ENCODE results near the gene DPAGT1. TPM values are rescaled to one million over a fixed set of nuclear protein-coding genes. Genes with fewer than 3 reads are reported as not detected.

Gene DPAGT1
- total RNA-seq (2021) (32.8 and 41.1 TPM in 2 replicates), Bru-seq, nascent RNA (percentile 56 among the genes with signal in this experiment), BruChase-seq, experiment 1, labeled RNA remaining after a 2-hour chase (percentile 62 among the genes with signal in this experiment), BruChase-seq, experiment 2, labeled RNA remaining after a 6-hour chase (percentile 73 among the genes with signal in this experiment)
- long read RNA-seq, transcript DPAGT1-201 (9 exons, 2,205 nt) = major isoform, 87 of 116 reads
- long read RNA-seq, partial matches to known transcripts = 12 of 116 reads
- long read RNA-seq, other reads (novel, unspliced or antisense) = 17 of 116 reads

- peak within 1 kb of the TSS; percentile 79 for H3K4me3 ChIP-seq
- TF ChIP-seq CTCF (conservative IDR thresholded peaks at IDR 0.05) = no peak
- no peak for TF ChIP-seq EZH2 (IDR thresholded peaks at IDR 0.05; ENCODE audit: low read depth)
- H3F3A ChIP-seq (ENCODE audit: insufficient read depth, low read depth) = peaks cover 42% of the 10 kb centered on the region
- H3K27ac ChIP-seq = peak within 1 kb of the TSS; percentile 87
- BruUV-seq (replicated peaks) = no TSS peak
- intact Hi-C loops (cut with micrococcal nuclease; ENCODE audit: unreplicated experiment) = loop anchor here (1.0 to 5.0 kb wide), 5 partner anchors 67 to 236 kb away; partner anchors contain the start of gene MCAM
- no peaks in the 10 kb centered on the region for H3K9me3 ChIP-seq (ENCODE audit: insufficient read depth, low read depth)
- no peaks in the 10 kb centered on the region for H3K27me3 ChIP-seq (ENCODE audit: insufficient read depth, low read depth)
- no peaks in the 10 kb centered on the region for H4K20me1 ChIP-seq (ENCODE audit: insufficient read depth)
- H2AFZ ChIP-seq = peak within 1 kb of the TSS; percentile 87
- peaks cover 24% of the 10 kb centered on the region for H3K79me2 ChIP-seq (ENCODE audit: low read depth)
- H3K9me2 ChIP-seq (ENCODE audit: insufficient read depth) = no peaks in the 10 kb centered on the region
- ChIA-PET POLR2A (ENCODE audit: unreplicated experiment) (interaction anchor here (0.5 to 1.0 kb wide), 14 partner anchors 11 to 489 kb away, joined by 3 to 15 read pairs (median 6); partner anchors contain the start of genes HINFP, HMBS and NLRX1), CTCF (interaction anchor here (0.5 to 2.0 kb wide), 9 partner anchors 16 to 930 kb away, joined by 3 to 16 read pairs (median 4); partner anchors contain the start of genes CBL, HINFP, HMBS and MCAM)
- H3K4me1 ChIP-seq (replicated peaks; ENCODE audit: insufficient read depth) = peaks cover 31% of the 10 kb centered on the region
- H3K4me2 ChIP-seq = peak within 1 kb of the TSS; percentile 92
- peaks cover 11% of the 10 kb centered on the region for H3K36me3 ChIP-seq (ENCODE audit: low read depth)
- DNase-seq = peak; percentile 85 to 98
These were observed at the start of gene DPAGT1 for GRCh38 chr11:119101759-119102423. Gene DPAGT1 (minus strand): TSS chr11:119101853. CDS start chr11:119101655, 198 bp downstream.

- ChIA-PET POLR2A (ENCODE audit: unreplicated experiment) (no interaction called here), CTCF (no interaction called here)
- H2AFZ ChIP-seq = no peak overlapping the region
- no peaks in the 10 kb centered on the region for H3K79me2 ChIP-seq (ENCODE audit: low read depth)
- no TSS peak for BruUV-seq (replicated peaks)
- H3K27me3 ChIP-seq (ENCODE audit: insufficient read depth, low read depth) = peaks cover 54% of the 10 kb centered on the region
- H3K4me1 ChIP-seq (replicated peaks; ENCODE audit: insufficient read depth) = peaks cover 9% of the 10 kb centered on the region; the same call in 1 of the 2 replicates
- no peaks in the 10 kb centered on the region for H3K9me3 ChIP-seq (ENCODE audit: insufficient read depth, low read depth)
- H3K9me2 ChIP-seq (ENCODE audit: insufficient read depth) = no peaks in the 10 kb centered on the region
- peaks cover 15% of the 10 kb centered on the region; the same call in 1 of the 2 replicates for H3F3A ChIP-seq (ENCODE audit: insufficient read depth, low read depth)
- H4K20me1 ChIP-seq (ENCODE audit: insufficient read depth) = no peaks in the 10 kb centered on the region
- intact Hi-C loops (cut with micrococcal nuclease; ENCODE audit: unreplicated experiment) = no loop called here
- H3K4me2 ChIP-seq = no peak overlapping the region
- no peak overlapping the region for H3K27ac ChIP-seq
- no peaks in the 10 kb centered on the region for H3K36me3 ChIP-seq (ENCODE audit: low read depth)
- no peak for DNase-seq
- no peak overlapping the region for H3K4me3 ChIP-seq
- TF ChIP-seq CTCF (conservative IDR thresholded peaks at IDR 0.05) = no peak
- TF ChIP-seq EZH2 (IDR thresholded peaks at IDR 0.05; ENCODE audit: low read depth) = no peak
These were observed 48.2 kb upstream of the DPAGT1 start for GRCh38 chr11:119149786-119150275.

GRCh38 chr11:119149018-119149785, 47.5 kb upstream of the DPAGT1 start, which contains the start of gene ABCG4:
Gene ABCG4 (plus strand): TSS chr11:119149052. CDS start chr11:119149966, 914 bp downstream.
- no peak for DNase-seq
- H3K27me3 ChIP-seq (ENCODE audit: insufficient read depth, low read depth) = peaks cover 54% of the 10 kb centered on the region
- intact Hi-C loops (cut with micrococcal nuclease; ENCODE audit: unreplicated experiment) = no loop called here
- no peak within 1 kb of the TSS for H3K27ac ChIP-seq
- CTCF ChIA-PET = no interaction called here
- H4K20me1 ChIP-seq (ENCODE audit: insufficient read depth) = no peaks in the 10 kb centered on the region
- no peaks in the 10 kb centered on the region for H3K36me3 ChIP-seq (ENCODE audit: low read depth)
- peak within 1 kb of the TSS; percentile 87 for H2AFZ ChIP-seq
- no peaks in the 10 kb centered on the region for H3K9me2 ChIP-seq (ENCODE audit: insufficient read depth)
- peaks cover 9% of the 10 kb centered on the region; the same call in 1 of the 2 replicates for H3K4me1 ChIP-seq (replicated peaks; ENCODE audit: insufficient read depth)
- H3K4me3 ChIP-seq = peak within 1 kb of the TSS; percentile 84
- no TSS peak for BruUV-seq (replicated peaks)
- H3K79me2 ChIP-seq (ENCODE audit: low read depth) = no peaks in the 10 kb centered on the region
- H3K4me2 ChIP-seq = peak within 1 kb of the TSS; percentile 99
- no peak for TF ChIP-seq EZH2 (IDR thresholded peaks at IDR 0.05; ENCODE audit: low read depth)
- TF ChIP-seq CTCF (conservative IDR thresholded peaks at IDR 0.05) = no peak
- no peaks in the 10 kb centered on the region for H3K9me3 ChIP-seq (ENCODE audit: insufficient read depth, low read depth)
- peaks cover 15% of the 10 kb centered on the region; the same call in 1 of the 2 replicates for H3F3A ChIP-seq (ENCODE audit: insufficient read depth, low read depth)
- POLR2A ChIA-PET (ENCODE audit: unreplicated experiment) = no interaction called here

All from PC-9 (cell line).